SK-N-SH (cell line): ENCODE measurements around the gene CCDC122. TPM values are rescaled to one million over a fixed set of nuclear protein-coding genes. Genes with fewer than 3 reads are reported as not detected.

Source experiments
- CTCF ChIA-PET: fragments of 300-600, 350-600 bp; formaldehyde crosslinking; extraction: SDS; loops from one replicate; lab custom pipeline; 2021; lab: Yijun Ruan, JAX
- POLR2A ChIA-PET: fragments of 350-600 bp; sonication (Branson Sonifier 250); formaldehyde crosslinking; extraction: SDS; loops from one replicate; lab custom pipeline; 2020; ENCODE audit warnings: antibody characterized with exemption, inconsistent platforms; lab: Yijun Ruan, JAX
- DNase-seq: peaks from one replicate; pipeline ENCODE4 v3.0.0; 2012
- H2AFZ ChIP-seq: fragments of 200-600 bp; sonication (generic); 2 replicates; pipeline ENCODE4 v1.8.1; 2016; ENCODE audit warnings: antibody characterized with exemption, mild to moderate bottlenecking, low read depth
- H3F3A ChIP-seq: fragments of 200-600 bp; sonication (generic); replicated peaks from 2 replicates; pipeline ENCODE3; 2016; ENCODE audit warnings: antibody characterized with exemption, mild to moderate bottlenecking; ENCODE audit not compliant: insufficient read depth
- H3K27ac ChIP-seq, 2 experiments: fragments of 200-500 bp in 1 of 2; fragments of 200-600 bp in 1 of 2; sonication (Bioruptor generic) in 1 of 2; sonication (generic), shearing (Covaris generic) in 1 of 2; 2 replicates each; pipeline versions ENCODE4 v1.5.1 to v1.6.1; 2014 to 2016; ENCODE audit warnings: low read depth in 2 of 2, inconsistent platforms in 1 of 2, low read length in 1 of 2, mild to moderate bottlenecking in 1 of 2, mixed read lengths in 1 of 2
- H3K27me3 ChIP-seq: fragments of 200-600 bp; sonication (generic), shearing (Covaris generic); 2 replicates; pipeline ENCODE4 v1.6.1; 2016; ENCODE audit warnings: mixed run types; ENCODE audit not compliant: insufficient read depth
- H3K36me3 ChIP-seq, 2 experiments: fragments of 200-500 bp in 1 of 2; fragments of 200-600 bp in 1 of 2; sonication (Bioruptor generic) in 1 of 2; sonication (generic) in 1 of 2; replicated peaks in 1 of 2; 2 replicates each; pipeline versions ENCODE3 to v1.5.1; 2014 to 2016; ENCODE audit warnings: low read length in 1 of 2, mild to moderate bottlenecking in 1 of 2; ENCODE audit not compliant: insufficient read depth in 2 of 2, control insufficient read depth in 1 of 2
- H3K4me1 ChIP-seq, 2 experiments: fragments of 200-500 bp in 1 of 2; fragments of 200-600 bp in 1 of 2; sonication (Bioruptor generic) in 1 of 2; sonication (generic), shearing (Covaris generic) in 1 of 2; 2 replicates each; pipeline versions ENCODE4 v1.5.1 to v1.6.1; 2014 to 2016; ENCODE audit warnings: low read depth in 1 of 2, low read length in 1 of 2, mixed run types in 1 of 2; ENCODE audit not compliant: insufficient read depth in 2 of 2, control insufficient read depth in 1 of 2
- H3K4me2 ChIP-seq: fragments of 200-600 bp; sonication (generic), shearing (Covaris generic); 2 replicates; pipeline ENCODE4 v1.6.1; 2017; ENCODE audit warnings: mixed run types
- H3K4me3 ChIP-seq, 2 experiments: fragments of 200-500 bp in 1 of 2; fragments of 200-600 bp in 1 of 2; sonication (Bioruptor generic) in 1 of 2; sonication (generic), shearing (Covaris generic) in 1 of 2; 2 replicates each; pipeline versions ENCODE4 v1.5.1 to v1.8.1; 2014 to 2016; ENCODE audit warnings: low read depth in 2 of 2, inconsistent platforms in 1 of 2, low read length in 1 of 2, mild to moderate bottlenecking in 1 of 2, mixed read lengths in 1 of 2, moderate library complexity in 1 of 2
- H3K79me2 ChIP-seq: fragments of 200-600 bp; sonication (generic); 2 replicates; pipeline ENCODE4 v1.8.1; 2017; ENCODE audit warnings: mild to moderate bottlenecking; ENCODE audit not compliant: insufficient read depth
- H3K9ac ChIP-seq: fragments of 200-600 bp; sonication (generic); 2 replicates; pipeline ENCODE4 v1.6.1; 2017; ENCODE audit warnings: mixed run types
- H3K9me2 ChIP-seq: fragments of 200-600 bp; sonication (generic); 2 replicates; pipeline ENCODE4 v1.6.1; 2017; ENCODE audit warnings: mixed run types
- H3K9me3 ChIP-seq: fragments of 200-600 bp; sonication (generic); 2 replicates; pipeline ENCODE4 v1.6.1; 2017; ENCODE audit warnings: mixed run types, mild to moderate bottlenecking, moderate library complexity
- H4K20me1 ChIP-seq: fragments of 200-600 bp; sonication (generic); 2 replicates; pipeline ENCODE4 v1.6.1; 2017; ENCODE audit warnings: mild to moderate bottlenecking, mixed run types; ENCODE audit not compliant: insufficient read depth
- CHD2 ChIP-seq: fragments of 150-350 bp; IDR thresholded peaks from 2 replicates; pipeline ENCODE4 v1.6.1; 2018; ENCODE audit warnings: low read length; ENCODE audit not compliant: partially characterized antibody
- ELF1 ChIP-seq: IDR thresholded peaks from 2 replicates; pipeline ENCODE4 v1.4.0; 2012
- EZH2phosphoT487 ChIP-seq: fragments of 200-600 bp; sonication (generic); IDR thresholded peaks from 2 replicates; pipeline ENCODE4 v1.6.1; 2017; ENCODE audit warnings: low read depth, mixed run types, mild to moderate bottlenecking, antibody characterized with exemption, moderate library complexity, borderline replicate concordance
- FOXJ3 ChIP-seq: sonication (generic); formaldehyde crosslinking; IDR thresholded peaks from 2 replicates; pipeline ENCODE4 v1.5.1; 2020; ENCODE audit warnings: mild to moderate bottlenecking, missing genetic modification reagents
- FOXM1 ChIP-seq: IDR thresholded peaks from 2 replicates; pipeline ENCODE4 v1.4.0; 2012; ENCODE audit warnings: low read depth, mild to moderate bottlenecking
- GABPA ChIP-seq: IDR thresholded peaks from 2 replicates; pipeline ENCODE4 v1.4.0; 2012; ENCODE audit warnings: low read depth, mild to moderate bottlenecking
- GATA2 ChIP-seq: sonication (generic); formaldehyde crosslinking; IDR thresholded peaks from 2 replicates; pipeline ENCODE4 v1.5.0; 2020; ENCODE audit warnings: mild to moderate bottlenecking, missing genetic modification reagents
- JUND ChIP-seq: IDR thresholded peaks from 2 replicates; pipeline ENCODE4 v1.4.0; 2012
- MEF2A ChIP-seq: IDR thresholded peaks from 2 replicates; pipeline ENCODE4 v1.4.0; 2012; ENCODE audit warnings: low read depth, borderline replicate concordance
- MXI1 ChIP-seq: IDR thresholded peaks from 2 replicates; pipeline ENCODE4 v1.6.1; 2012; ENCODE audit warnings: mild to moderate bottlenecking, low read depth, low read length, improper control_type of control experiment
- NFIC ChIP-seq: IDR thresholded peaks from 2 replicates; pipeline ENCODE4 v1.4.0; 2012; ENCODE audit warnings: borderline replicate concordance
- POLR2AphosphoS5 ChIP-seq: IDR thresholded peaks from 2 replicates; pipeline ENCODE4 v1.6.1; 2012; ENCODE audit warnings: low read depth, low read length
- SIN3A ChIP-seq: IDR thresholded peaks from 2 replicates; pipeline ENCODE4 v1.6.1; 2012; ENCODE audit warnings: low read depth, mild to moderate bottlenecking, low read length, moderate library complexity, borderline replicate concordance
- SMC3 ChIP-seq: IDR thresholded peaks from 2 replicates; pipeline ENCODE4 v1.6.1; 2012; ENCODE audit warnings: low read depth, low read length, improper control_type of control experiment
- TEAD4 ChIP-seq: IDR thresholded peaks from 2 replicates; pipeline ENCODE4 v1.4.0; 2012; ENCODE audit warnings: mild to moderate bottlenecking, borderline replicate concordance; ENCODE audit not compliant: insufficient read depth
- WGBS: methylation state at CpG from one replicate; pipeline ENCODE4 v1.1.6; 2017; ENCODE audit warnings: low lambda C conversion rate; 5-methylcytosine and 5-hydroxymethylcytosine counted together
- polyA plus RNA-seq, 3 experiments: library from polyadenylated mRNA; depleted of rRNA; stranded (reverse); fragments of >200 nt; gene quantifications; 2 replicates each; pipeline ENCODE4 v1.2.3, GENCODE V29; 2012
- TF ChIP-seq, protein P1 (sequence below): IDR thresholded peaks from 2 replicates; pipeline ENCODE4 v1.4.0; 2012; ENCODE audit warnings: low read depth, borderline replicate concordance
- TF ChIP-seq, protein P2 (sequence below): IDR thresholded peaks from 2 replicates; pipeline ENCODE4 v1.6.1; 2012; ENCODE audit warnings: mild to moderate bottlenecking, low read depth, low read length, moderate library complexity
- TF ChIP-seq, protein P3 (sequence below): IDR thresholded peaks from 2 replicates; pipeline ENCODE4 v1.4.0; 2012; ENCODE audit warnings: low read depth
- TF ChIP-seq, protein P4 (sequence below): fragments of 150-350 bp; IDR thresholded peaks from 2 replicates; pipeline ENCODE4 v1.6.1; 2017; ENCODE audit warnings: antibody characterized with exemption, low read length, low read depth, borderline replicate concordance

CCDC122 gene
- polyA plus RNA-seq, 1 of the 3 experiments (the other 2 are of a cell fraction), result 1.4 TPM

DNA sequence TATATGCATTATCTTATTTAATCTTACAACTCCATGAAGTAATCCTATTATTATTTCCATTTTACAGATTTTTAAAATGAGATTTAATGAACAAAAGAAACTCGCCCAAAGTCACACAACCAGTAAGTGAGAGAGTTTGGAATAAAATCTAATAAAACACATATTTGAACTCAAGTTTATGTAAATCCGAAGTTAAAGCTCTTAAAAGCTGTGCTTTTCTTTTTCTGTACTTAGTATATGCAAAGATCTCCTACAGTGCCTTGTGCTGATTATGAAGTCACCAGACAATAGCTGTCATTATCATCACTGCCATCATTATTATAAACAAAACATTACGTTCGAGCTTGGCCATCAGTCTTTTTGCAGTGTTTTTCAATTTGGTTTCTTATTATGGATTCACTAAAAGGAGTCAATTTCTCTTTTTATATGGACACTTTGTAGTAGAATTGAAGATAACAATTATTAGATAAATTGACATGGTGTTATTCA, 63.1 kb downstream of the CCDC122 start:
- POLR2A ChIA-PET, result no interaction called here
- no peaks in the 10 kb centered on the region for H4K20me1 ChIP-seq
- CTCF ChIA-PET, result interaction anchor here (0.9 to 4.7 kb wide), 3 partner anchors 12 to 729 kb away, joined by 3 to 27 read pairs (median 4); no protein-coding TSS in a partner anchor

More for the DNA sequence above, 63.1 kb downstream of the CCDC122 start:
- Histone ChIP-seq H3K4me1 (peaks cover 0 to 24% of the 10 kb centered on the region in 2 experiments; a peak in 2 of 4 replicates), H3K27ac (peak overlapping the region; percentile 34 to 86; a peak in 3 of 4 replicates), H3K27me3 (no peaks in the 10 kb centered on the region), H3K79me2 (no peaks in the 10 kb centered on the region), H3F3A (peaks cover 23% of the 10 kb centered on the region), H3K9me2 (no peaks in the 10 kb centered on the region), H3K9me3 (no peaks in the 10 kb centered on the region)
- no peak for DNase-seq
- TF ChIP-seq MXI1, result no peak
- no peak for TF ChIP-seq MEF2A
- no peak for TF ChIP-seq GABPA
- no peak for TF ChIP-seq POLR2AphosphoS5
- no peak for TF ChIP-seq FOXM1
- TF ChIP-seq, protein P1, sequence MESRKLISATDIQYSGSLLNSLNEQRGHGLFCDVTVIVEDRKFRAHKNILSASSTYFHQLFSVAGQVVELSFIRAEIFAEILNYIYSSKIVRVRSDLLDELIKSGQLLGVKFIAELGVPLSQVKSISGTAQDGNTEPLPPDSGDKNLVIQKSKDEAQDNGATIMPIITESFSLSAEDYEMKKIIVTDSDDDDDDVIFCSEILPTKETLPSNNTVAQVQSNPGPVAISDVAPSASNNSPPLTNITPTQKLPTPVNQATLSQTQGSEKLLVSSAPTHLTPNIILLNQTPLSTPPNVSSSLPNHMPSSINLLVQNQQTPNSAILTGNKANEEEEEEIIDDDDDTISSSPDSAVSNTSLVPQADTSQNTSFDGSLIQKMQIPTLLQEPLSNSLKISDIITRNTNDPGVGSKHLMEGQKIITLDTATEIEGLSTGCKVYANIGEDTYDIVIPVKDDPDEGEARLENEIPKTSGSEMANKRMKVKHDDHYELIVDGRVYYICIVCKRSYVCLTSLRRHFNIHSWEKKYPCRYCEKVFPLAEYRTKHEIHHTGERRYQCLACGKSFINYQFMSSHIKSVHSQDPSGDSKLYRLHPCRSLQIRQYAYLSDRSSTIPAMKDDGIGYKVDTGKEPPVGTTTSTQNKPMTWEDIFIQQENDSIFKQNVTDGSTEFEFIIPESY, result no peak
- TF ChIP-seq JUND, result no peak
- TF ChIP-seq, protein P2, sequence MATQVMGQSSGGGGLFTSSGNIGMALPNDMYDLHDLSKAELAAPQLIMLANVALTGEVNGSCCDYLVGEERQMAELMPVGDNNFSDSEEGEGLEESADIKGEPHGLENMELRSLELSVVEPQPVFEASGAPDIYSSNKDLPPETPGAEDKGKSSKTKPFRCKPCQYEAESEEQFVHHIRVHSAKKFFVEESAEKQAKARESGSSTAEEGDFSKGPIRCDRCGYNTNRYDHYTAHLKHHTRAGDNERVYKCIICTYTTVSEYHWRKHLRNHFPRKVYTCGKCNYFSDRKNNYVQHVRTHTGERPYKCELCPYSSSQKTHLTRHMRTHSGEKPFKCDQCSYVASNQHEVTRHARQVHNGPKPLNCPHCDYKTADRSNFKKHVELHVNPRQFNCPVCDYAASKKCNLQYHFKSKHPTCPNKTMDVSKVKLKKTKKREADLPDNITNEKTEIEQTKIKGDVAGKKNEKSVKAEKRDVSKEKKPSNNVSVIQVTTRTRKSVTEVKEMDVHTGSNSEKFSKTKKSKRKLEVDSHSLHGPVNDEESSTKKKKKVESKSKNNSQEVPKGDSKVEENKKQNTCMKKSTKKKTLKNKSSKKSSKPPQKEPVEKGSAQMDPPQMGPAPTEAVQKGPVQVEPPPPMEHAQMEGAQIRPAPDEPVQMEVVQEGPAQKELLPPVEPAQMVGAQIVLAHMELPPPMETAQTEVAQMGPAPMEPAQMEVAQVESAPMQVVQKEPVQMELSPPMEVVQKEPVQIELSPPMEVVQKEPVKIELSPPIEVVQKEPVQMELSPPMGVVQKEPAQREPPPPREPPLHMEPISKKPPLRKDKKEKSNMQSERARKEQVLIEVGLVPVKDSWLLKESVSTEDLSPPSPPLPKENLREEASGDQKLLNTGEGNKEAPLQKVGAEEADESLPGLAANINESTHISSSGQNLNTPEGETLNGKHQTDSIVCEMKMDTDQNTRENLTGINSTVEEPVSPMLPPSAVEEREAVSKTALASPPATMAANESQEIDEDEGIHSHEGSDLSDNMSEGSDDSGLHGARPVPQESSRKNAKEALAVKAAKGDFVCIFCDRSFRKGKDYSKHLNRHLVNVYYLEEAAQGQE, result no peak
- TF ChIP-seq EZH2phosphoT487, result no peak
- TF ChIP-seq NFIC, result no peak
- TF ChIP-seq FOXJ3 (CRISPR knock-in tag), result no peak
- no peak for TF ChIP-seq TEAD4
- TF ChIP-seq CHD2, result no peak
- no peak for TF ChIP-seq ELF1
- TF ChIP-seq GATA2 (CRISPR knock-in tag), result no peak
- TF ChIP-seq, protein P3, sequence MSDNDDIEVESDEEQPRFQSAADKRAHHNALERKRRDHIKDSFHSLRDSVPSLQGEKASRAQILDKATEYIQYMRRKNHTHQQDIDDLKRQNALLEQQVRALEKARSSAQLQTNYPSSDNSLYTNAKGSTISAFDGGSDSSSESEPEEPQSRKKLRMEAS, result no peak
- TF ChIP-seq, protein P4, sequence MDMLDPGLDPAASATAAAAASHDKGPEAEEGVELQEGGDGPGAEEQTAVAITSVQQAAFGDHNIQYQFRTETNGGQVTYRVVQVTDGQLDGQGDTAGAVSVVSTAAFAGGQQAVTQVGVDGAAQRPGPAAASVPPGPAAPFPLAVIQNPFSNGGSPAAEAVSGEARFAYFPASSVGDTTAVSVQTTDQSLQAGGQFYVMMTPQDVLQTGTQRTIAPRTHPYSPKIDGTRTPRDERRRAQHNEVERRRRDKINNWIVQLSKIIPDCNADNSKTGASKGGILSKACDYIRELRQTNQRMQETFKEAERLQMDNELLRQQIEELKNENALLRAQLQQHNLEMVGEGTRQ, result no peak
- TF ChIP-seq SIN3A, result no peak
- TF ChIP-seq SMC3, result no peak
- TF ChIP-seq, all 33 proteins: peak for 0
- Histone ChIP-seq H2AFZ (0 out of 2 replicates have a peak overlapping the region, but pooled peaks have one; percentile 40), H3K9ac (no peak overlapping the region; the same call in 1 of the 2 replicates), H3K4me2 (no peak overlapping the region), H3K4me3 (no peak overlapping the region), H3K36me3 (peaks cover 0 to 3% of the 10 kb centered on the region in 2 experiments)
- 72% methylated on average over 4 of the region's 4 CpGs for WGBS
